ENCODE measurements around the gene RELB.
"Not testable (repeated sequence)": the region's sequence is repeated elsewhere in the genome, so short reads cannot be mapped to it uniquely, and the experiment has no call there.

The RELB gene

GRCh38 chr19:44987148-44987675 lies 14.1 kb upstream of the RELB start:
- DNase-seq = no peak

GRCh38 chr19:44988273-44988672 lies 13.0 kb upstream of the RELB start:
- no peak for DNase-seq

- peak; percentile 64 for DNase-seq
Observed at GRCh38 chr19:44988896-44989556, 12.2 kb upstream of the RELB start.

GRCh38 chr19:44990459-44990858 lies 10.8 kb upstream of the RELB start:
- DNase-seq = no peak

GRCh38 chr19:44990966-44991365 lies 10.3 kb upstream of the RELB start:
- no peak for DNase-seq

- no peak for DNase-seq
Observed at GRCh38 chr19:44992336-44993163, 8.7 kb upstream of the RELB start.

GRCh38 chr19:44993526-44993925 lies 7.7 kb upstream of the RELB start:
- no peak for DNase-seq

- no peak for DNase-seq
Observed at GRCh38 chr19:44993926-44994537, 7.2 kb upstream of the RELB start.

- no peak for DNase-seq
Observed at GRCh38 chr19:44998025-44998424, 3.2 kb upstream of the RELB start.

- not testable (repeated sequence) for DNase-seq
Observed at GRCh38 chr19:44999131-44999925, 1.9 kb upstream of the RELB start.

- DNase-seq = not testable (repeated sequence)
Observed at GRCh38 chr19:45000665-45001064, 599 bp upstream of the RELB start.

GRCh38 chr19:45003485-45003884 lies 2.2 kb downstream of the RELB start:
- DNase-seq = no peak

- DNase-seq = no peak
Observed at GRCh38 chr19:45005787-45006186, 4.5 kb downstream of the RELB start.

- DNase-seq = no peak
Observed at GRCh38 chr19:45008552-45008951, 7.3 kb downstream of the RELB start.

GRCh38 chr19:45009625-45010255 lies 8.5 kb downstream of the RELB start:
- no peak for DNase-seq

GRCh38 chr19:45010306-45010705 lies 9.0 kb downstream of the RELB start:
- no peak for DNase-seq

- DNase-seq = no peak
Observed at GRCh38 chr19:45011959-45012358, 10.7 kb downstream of the RELB start.

GRCh38 chr19:45016388-45017314 lies 15.4 kb downstream of the RELB start:
- DNase-seq = peak; percentile 81

- no peak for DNase-seq
Observed at GRCh38 chr19:45019187-45019586, 17.9 kb downstream of the RELB start.

- DNase-seq = no peak
Observed at GRCh38 chr19:45020071-45020470, 18.8 kb downstream of the RELB start.

- no peak for DNase-seq
Observed at GRCh38 chr19:45021971-45022370, 20.7 kb downstream of the RELB start.
